ENCODE data around the gene DNAH12. TPM values are rescaled to one million over a fixed set of nuclear protein-coding genes. Genes with fewer than 3 reads are reported as not detected.

Gene DNAH12
- total and polyA plus RNA-seq, 9 of the 15 experiments (the other 6 are each of a cell fraction or from before 2014, with no cell fraction given) = 0.01 to 0.04 (median 0.01) TPM; not detected in 5

GRCh38 chr3:57402675-57403074 lies 141.5 kb downstream of the DNAH12 start:
- H3K4me3 ChIP-seq = no peak overlapping the region
- no TSS peak for BruUV-seq (replicated peaks)
- ATAC-seq (no peak), FAIRE-seq (no peak), DNase-seq (ENCODE audit: extremely low read depth in 1 of 4, low spot score in 3 of 4) (no peak)
- H3K79me2 ChIP-seq (ENCODE audit: control insufficient read depth, insufficient read depth, low read length) = no peaks in the 10 kb centered on the region
- no peak overlapping the region for H3K27ac ChIP-seq (ENCODE audit: extremely low read depth, low read depth, low read length)
- ChIA-PET POLR2A (no interaction called here), CTCF (ENCODE audit: low intra/inter-chr PET ratio) (no interaction called here)
- H3K9me1 ChIP-seq (ENCODE audit: control insufficient read depth, insufficient read depth, low read length) = no peaks in the 10 kb centered on the region
- no peaks in the 10 kb centered on the region for H3K36me3 ChIP-seq (ENCODE audit: control insufficient read depth, insufficient read depth, low read length)
- no peaks in the 10 kb centered on the region; a peak in 4 of 5 replicates for H3K27me3 ChIP-seq (ENCODE audit: control insufficient read depth in 2 of 2, insufficient read depth in 2 of 2, low read length in 2 of 2)
- no peaks in the 10 kb centered on the region for H4K20me1 ChIP-seq (replicated peaks; ENCODE audit: control insufficient read depth, insufficient read depth, low read length)
- WGBS (ENCODE audit: insufficient coverage, low coverage, missing lambda C conversion rate) = 2% methylated on average over 5 of the region's 5 CpGs
- H2AFZ ChIP-seq (ENCODE audit: low read depth, low read length) = no peak overlapping the region
- H3K9me3 ChIP-seq (replicated peaks; ENCODE audit: control insufficient read depth, insufficient read depth, low read depth, low read length) = no peaks in the 10 kb centered on the region
- in situ Hi-C loops (cut with MboI) (no loop called here), intact Hi-C loops (cut with micrococcal nuclease) (no loop called here)
- H3K9ac ChIP-seq (ENCODE audit: insufficient read depth in 1 of 2, low read depth in 2 of 2, low read length in 2 of 2) = no peak overlapping the region
- H3K4me1 ChIP-seq (replicated peaks in 1 of 2; ENCODE audit: control insufficient read depth in 2 of 2, insufficient read depth in 2 of 2, low read length in 2 of 2) = no peaks in the 10 kb centered on the region
- no peak overlapping the region for H3K4me2 ChIP-seq (ENCODE audit: insufficient read depth, low read length)
- TF ChIP-seq ZNF316 (IDR thresholded peaks at IDR 0.05) (peak; percentile 70), HMBOX1 (IDR thresholded peaks at IDR 0.05) (no peak), C11orf30 (IDR thresholded peaks at IDR 0.05; ENCODE audit: low read depth) (peak; percentile 44; the same call in 1 of the 2 replicates), MAFG (tag; conservative IDR thresholded peaks at IDR 0.05) (0 out of 2 replicates have a peak, but pooled peaks have one; percentile 10)
